ENCODE measurements around the gene LRP2BP.

Gene LRP2BP

GRCh38 chr4:185411849-185412248 is 16.1 kb upstream of the LRP2BP start:
- peaks cover 33% of the 10 kb centered on the region; the same call in 1 of the 2 replicates for H3K36me3 ChIP-seq (replicated peaks; ENCODE audit: insufficient read depth, low read length)
- TF ChIP-seq CTCF (IDR thresholded peaks at IDR 0.05; ENCODE audit: low read length): no peak
- TF ChIP-seq EZH2 (optimal IDR thresholded peaks at IDR 0.05; ENCODE audit: low read depth, low read length): no peak
- TF ChIP-seq EZH2phosphoT487 (IDR thresholded peaks at IDR 0.05; ENCODE audit: low read length): no peak
- H3K4me3 ChIP-seq (ENCODE audit: low read length): no peak overlapping the region
- H3K9me3 ChIP-seq (replicated peaks; ENCODE audit: insufficient read depth, low read length): no peaks in the 10 kb centered on the region
- no peaks in the 10 kb centered on the region for H4K20me1 ChIP-seq (ENCODE audit: insufficient read depth, low read length)
- no peak overlapping the region for H3K4me2 ChIP-seq (ENCODE audit: low read depth, low read length)
- peak overlapping the region; percentile 97; the same call in 1 of the 2 replicates for H3K27ac ChIP-seq (ENCODE audit: low read length)
- H3K9me2 ChIP-seq (replicated peaks; ENCODE audit: insufficient read depth, low read length): no peaks in the 10 kb centered on the region
- H2AFZ ChIP-seq (ENCODE audit: low read length): no peak overlapping the region
- peaks cover 49% of the 10 kb centered on the region for H3K4me1 ChIP-seq (ENCODE audit: low read length)
- peaks cover 57% of the 10 kb centered on the region for H3K79me2 ChIP-seq (ENCODE audit: low read length)
- DNase-seq: peak; percentile 2
- H3F3A ChIP-seq (ENCODE audit: insufficient read depth, low read length): peaks cover 26% of the 10 kb centered on the region
- no peak overlapping the region for H3K9ac ChIP-seq (ENCODE audit: low read length)
- H3K27me3 ChIP-seq (replicated peaks; ENCODE audit: insufficient read depth, low read length): no peaks in the 10 kb centered on the region

DNA sequence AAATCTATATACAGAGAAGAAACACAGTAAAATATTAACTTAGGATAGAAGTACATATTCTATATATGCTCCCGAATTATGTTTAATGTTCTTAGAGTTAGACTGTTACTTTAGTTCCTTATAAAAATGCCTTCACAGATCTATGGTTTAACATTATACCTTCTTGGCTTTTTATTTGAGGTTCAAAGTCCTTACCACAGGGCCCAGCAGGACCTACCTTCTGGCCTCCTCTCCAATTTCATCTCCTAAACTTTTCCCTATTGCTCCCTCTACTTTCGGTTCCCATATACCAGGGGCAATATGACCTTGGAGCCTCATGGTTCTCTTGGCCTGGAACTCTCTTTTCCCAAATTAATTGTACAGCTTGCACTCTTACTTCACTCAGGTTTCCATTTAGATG is 12.7 kb upstream of the LRP2BP start:
- Histone ChIP-seq H3F3A (ENCODE audit: insufficient read depth, low read length) (peaks cover 8% of the 10 kb centered on the region), H3K9me3 (replicated peaks; ENCODE audit: insufficient read depth, low read length) (no peaks in the 10 kb centered on the region)

DNA sequence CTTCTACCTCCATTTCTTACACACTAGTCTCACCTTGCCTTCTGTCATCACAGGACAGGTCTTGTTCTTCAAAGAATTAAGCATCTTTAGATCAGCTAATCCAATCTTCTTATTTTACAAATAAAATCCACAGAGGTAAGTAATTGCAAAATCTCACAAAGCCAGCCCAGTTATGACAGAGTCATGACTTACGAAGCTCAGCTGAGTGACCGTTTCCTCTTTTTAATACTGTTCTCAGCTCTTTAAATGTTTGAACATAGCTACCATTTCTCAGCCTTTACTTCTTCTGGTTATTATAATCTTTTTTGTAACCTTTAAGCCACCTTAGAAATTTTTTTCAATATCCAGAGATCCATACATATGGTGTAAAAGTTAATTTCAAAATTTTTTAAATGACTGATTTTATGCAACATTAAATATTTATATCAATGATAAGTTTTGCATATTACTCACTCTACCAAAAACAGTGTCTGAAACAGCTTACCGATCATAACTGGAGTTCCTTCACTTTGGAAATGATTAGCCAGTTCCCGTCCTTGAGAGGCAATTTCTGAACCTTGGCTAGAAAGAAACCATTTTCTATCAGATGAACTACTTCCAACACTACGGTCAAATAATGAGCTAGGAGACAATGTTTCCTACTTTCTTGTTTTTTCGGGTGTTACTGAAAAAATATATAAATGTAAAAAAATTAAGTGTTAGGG is 9.7 kb upstream of the LRP2BP start:
- Histone ChIP-seq H3F3A (ENCODE audit: insufficient read depth, low read length) (peaks cover 15% of the 10 kb centered on the region), H3K9me3 (replicated peaks; ENCODE audit: insufficient read depth, low read length) (no peaks in the 10 kb centered on the region), H3K36me3 (replicated peaks; ENCODE audit: insufficient read depth, low read length) (peaks cover 11% of the 10 kb centered on the region), H3K79me2 (ENCODE audit: low read length) (peaks cover 18% of the 10 kb centered on the region), H3K9me2 (replicated peaks; ENCODE audit: insufficient read depth, low read length) (no peaks in the 10 kb centered on the region), H4K20me1 (ENCODE audit: insufficient read depth, low read length) (no peaks in the 10 kb centered on the region), H3K9ac (ENCODE audit: low read length) (no peak overlapping the region), H2AFZ (ENCODE audit: low read length) (no peak overlapping the region), H3K27ac (ENCODE audit: low read length) (no peak overlapping the region), H3K4me2 (ENCODE audit: low read depth, low read length) (no peak overlapping the region), H3K4me3 (ENCODE audit: low read length) (no peak overlapping the region), H3K27me3 (replicated peaks; ENCODE audit: insufficient read depth, low read length) (no peaks in the 10 kb centered on the region), H3K4me1 (ENCODE audit: low read length) (peaks cover 10% of the 10 kb centered on the region)
- TF ChIP-seq EZH2 (optimal IDR thresholded peaks at IDR 0.05; ENCODE audit: low read depth, low read length): no peak
- TF ChIP-seq EZH2phosphoT487 (IDR thresholded peaks at IDR 0.05; ENCODE audit: low read length): no peak
- TF ChIP-seq CTCF (IDR thresholded peaks at IDR 0.05; ENCODE audit: low read length): no peak
- DNase-seq: peak; percentile 4

More for the DNA sequence above, 12.7 kb upstream of the LRP2BP start:
- no peaks in the 10 kb centered on the region for H3K9me2 ChIP-seq (replicated peaks; ENCODE audit: insufficient read depth, low read length)
- no peak overlapping the region for H3K4me3 ChIP-seq (ENCODE audit: low read length)
- H3K4me2 ChIP-seq (ENCODE audit: low read depth, low read length): no peak overlapping the region
- H3K27ac ChIP-seq (ENCODE audit: low read length): no peak overlapping the region
- no peak for TF ChIP-seq EZH2phosphoT487 (IDR thresholded peaks at IDR 0.05; ENCODE audit: low read length)
- no peak for TF ChIP-seq EZH2 (optimal IDR thresholded peaks at IDR 0.05; ENCODE audit: low read depth, low read length)
- no peak for TF ChIP-seq CTCF (IDR thresholded peaks at IDR 0.05; ENCODE audit: low read length)
- no peaks in the 10 kb centered on the region for H3K27me3 ChIP-seq (replicated peaks; ENCODE audit: insufficient read depth, low read length)
- H3K9ac ChIP-seq (ENCODE audit: low read length): no peak overlapping the region
- peaks cover 19% of the 10 kb centered on the region for H3K36me3 ChIP-seq (replicated peaks; ENCODE audit: insufficient read depth, low read length)
- no peaks in the 10 kb centered on the region for H4K20me1 ChIP-seq (ENCODE audit: insufficient read depth, low read length)
- no peak for DNase-seq
- peaks cover 20% of the 10 kb centered on the region for H3K4me1 ChIP-seq (ENCODE audit: low read length)
- H3K79me2 ChIP-seq (ENCODE audit: low read length): peaks cover 36% of the 10 kb centered on the region
- no peak overlapping the region for H2AFZ ChIP-seq (ENCODE audit: low read length)

All from MM.1S (cell line).